SH-SY5Y (cell line): Measurements from ENCODE around the gene C22orf15.

Experiments used
- GATA2 ChIP-seq: IDR thresholded peaks from 2 replicates; pipeline ENCODE4 v1.6.1; 2011; ENCODE audit warnings: mild to moderate bottlenecking, low read depth, low read length
- GATA3 ChIP-seq: IDR thresholded peaks from 2 replicates; pipeline ENCODE4 v1.6.1; 2011; ENCODE audit warnings: low read depth, mild to moderate bottlenecking, low read length, moderate library complexity

GRCh38 chr22:23763954-23764353 is 1.2 kb downstream of the C22orf15 start:
- TF ChIP-seq GATA3 = no peak
- no peak for TF ChIP-seq GATA2
